ENCODE results near the gene ZP2.

- TF ChIP-seq POLR2A (IDR thresholded peaks at IDR 0.05; ENCODE audit: extremely low read depth, insufficient read length), result no peak
- TF ChIP-seq CTCF (IDR thresholded peaks at IDR 0.05; ENCODE audit: low read depth, low read length), result no peak
- no peak for TF ChIP-seq MYC (IDR thresholded peaks at IDR 0.05; ENCODE audit: low read depth, low read length)
- no peak for TF ChIP-seq MAX (IDR thresholded peaks at IDR 0.05; ENCODE audit: low read depth, low read length)
These were observed at the start of gene ZP2 for GRCh38 chr16:21211486-21211885.
